HG03439 (cell line): ENCODE data around the gene EDNRB.
"Not testable (repeated sequence)": the region's sequence is repeated elsewhere in the genome, so short reads cannot be mapped to it uniquely, and the experiment has no call there.

ENCODE experiments used
- ATAC-seq: cut with Tn5 transposase; IDR thresholded peaks from one replicate; pipeline ENCODE4 v1.9.1; 2021; ENCODE audit warnings: mild to moderate bottlenecking, moderate library complexity; ENCODE audit not compliant: unreplicated experiment

EDNRB gene

DNA sequence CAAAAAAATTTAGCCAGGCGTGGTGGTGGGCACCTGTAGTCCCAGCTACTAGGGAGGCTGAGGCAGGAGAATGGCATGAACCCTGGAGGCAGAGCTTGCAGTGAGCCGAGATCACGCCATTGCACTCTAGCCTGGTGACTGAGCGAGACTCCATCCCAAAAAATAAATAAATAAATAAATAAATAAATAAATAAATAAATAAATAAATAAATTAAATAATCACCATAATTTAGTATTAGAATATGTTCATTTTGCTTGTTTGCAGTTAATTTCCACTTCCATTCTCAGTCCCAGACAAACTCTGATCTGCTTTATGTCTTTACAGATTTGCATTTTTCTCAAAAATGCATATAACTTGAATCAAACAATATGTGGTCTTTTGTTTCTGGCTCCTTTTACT lies 70.6 kb downstream of the EDNRB start:
- not testable (repeated sequence) for ATAC-seq

- ATAC-seq: peak; percentile 58
Observed at GRCh38 chr13:77846173-77846572, 72.5 kb downstream of the EDNRB start.
